Vagina (tissue), 2 donors: ENCODE measurements around the gene LDAH.

ENCODE experiments used
- CTCF ChIP-seq, 3 experiments: fragments of 450-650 bp in 2 of 3; fragments of 200-600 bp in 1 of 3; sonication (generic) in 1 of 3; IDR thresholded peaks; one replicate each; pipeline ENCODE4 v1.5.1; 2017 to 2019; ENCODE audit warnings: antibody characterized with exemption in 3 of 3, mild to moderate bottlenecking in 2 of 3, moderate library complexity in 2 of 3
- POLR2A ChIP-seq, 2 donors: fragments of 450-650 bp; IDR thresholded peaks; one replicate each; pipeline ENCODE4 v1.6.1; 2017; ENCODE audit warnings: antibody characterized with exemption in 2 of 2, mild to moderate bottlenecking in 2 of 2, moderate library complexity in 2 of 2
- POLR2AphosphoS5 ChIP-seq, 2 donors: sonication (generic); formaldehyde crosslinking; IDR thresholded peaks; one replicate each; pipeline ENCODE4 v1.9.0; 2017; ENCODE audit warnings: antibody characterized with exemption in 2 of 2, mild to moderate bottlenecking in 2 of 2, low read depth in 1 of 2; ENCODE audit not compliant: insufficient read depth in 1 of 2

GRCh38 chr2:20724500-20725053, 98.3 kb downstream of the LDAH start:
- no peak for TF ChIP-seq POLR2A (IDR thresholded peaks at IDR 0.05)
- no peak for TF ChIP-seq POLR2AphosphoS5 (IDR thresholded peaks at IDR 0.05; ENCODE audit: insufficient read depth in 1 of 2, low read depth in 1 of 2)
- no peak for TF ChIP-seq CTCF (IDR thresholded peaks at IDR 0.05)
